Amniotic stem cell (primary cell): Measurements from ENCODE around the gene KCNK6.
"Not testable (repeated sequence)": the region's sequence is repeated elsewhere in the genome, so short reads cannot be mapped to it uniquely, and the experiment has no call there.

ENCODE experiments used
- DNase-seq: peaks from one replicate; lab custom pipeline; 2025; lab: John Stamatoyannopoulos, UW

KCNK6 gene

DNA sequence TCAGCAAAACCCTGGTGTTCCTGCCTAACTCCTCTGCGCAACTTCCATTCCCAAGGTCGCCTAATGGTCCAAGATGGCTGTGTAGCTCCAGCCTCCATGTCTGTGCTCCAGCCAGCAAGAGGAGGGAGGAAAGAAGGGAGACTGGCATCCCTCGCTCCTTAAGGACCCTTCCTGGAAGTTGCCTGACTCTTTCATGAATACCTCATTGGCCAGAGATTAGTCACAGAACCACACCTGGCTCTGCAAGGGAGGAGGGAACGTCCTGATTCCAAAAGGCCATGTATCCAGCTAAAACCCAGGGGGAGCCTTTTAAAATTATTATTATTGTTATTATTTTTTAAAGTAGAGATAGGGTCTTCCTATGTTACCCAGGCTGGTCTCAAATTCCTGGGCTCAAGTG, 4.8 kb downstream of the KCNK6 start:
- no peak for DNase-seq

GRCh38 chr19:38326591-38326990, 6.9 kb downstream of the KCNK6 start:
- no peak for DNase-seq

DNA sequence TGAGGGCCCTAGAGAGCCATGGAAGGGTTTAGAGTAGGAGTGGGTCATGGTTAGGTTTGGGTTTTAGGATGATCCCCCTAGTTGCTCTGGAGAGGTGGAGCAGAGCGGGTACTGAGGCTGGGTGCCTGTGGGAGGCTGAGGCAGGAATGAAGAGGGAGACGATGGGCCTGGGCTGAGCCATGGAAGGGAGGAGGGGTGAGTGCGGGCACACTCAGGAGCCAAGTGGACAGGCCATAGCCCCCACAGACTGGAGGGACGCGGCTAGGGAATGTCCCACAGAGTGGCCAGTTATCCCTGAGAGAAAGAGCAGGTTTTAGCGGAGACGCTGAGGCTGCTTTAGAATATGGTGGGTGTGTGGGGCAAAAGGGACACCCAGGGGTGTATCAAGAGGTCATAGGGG, 10.0 kb downstream of the KCNK6 start:
- no peak for DNase-seq

GRCh38 chr19:38331728-38332127, 12.1 kb downstream of the KCNK6 start:
- no peak for DNase-seq

DNA sequence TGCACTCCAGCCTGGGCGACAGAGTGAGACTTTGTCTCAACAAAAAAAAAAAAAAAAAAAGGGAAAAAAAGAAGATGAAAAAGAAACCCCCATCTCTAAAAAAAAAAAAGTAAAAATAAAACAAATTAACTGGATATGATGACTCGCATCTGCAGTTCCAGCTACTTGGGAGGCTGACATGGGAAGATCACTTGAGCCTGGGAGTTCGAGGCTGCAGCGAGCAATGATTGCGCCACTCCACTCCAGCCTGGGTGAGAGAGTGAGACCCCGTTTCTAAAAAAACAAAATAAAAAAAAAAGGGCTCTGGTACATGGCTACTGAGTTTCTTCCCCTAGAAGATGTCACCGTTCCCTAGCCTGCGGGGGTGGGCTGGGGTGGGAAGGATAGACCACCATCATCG, 13.6 kb downstream of the KCNK6 start:
- no peak for DNase-seq

- DNase-seq, result peak; percentile 83
Observed at GRCh38 chr19:38335949-38336637, 16.4 kb downstream of the KCNK6 start.

DNA sequence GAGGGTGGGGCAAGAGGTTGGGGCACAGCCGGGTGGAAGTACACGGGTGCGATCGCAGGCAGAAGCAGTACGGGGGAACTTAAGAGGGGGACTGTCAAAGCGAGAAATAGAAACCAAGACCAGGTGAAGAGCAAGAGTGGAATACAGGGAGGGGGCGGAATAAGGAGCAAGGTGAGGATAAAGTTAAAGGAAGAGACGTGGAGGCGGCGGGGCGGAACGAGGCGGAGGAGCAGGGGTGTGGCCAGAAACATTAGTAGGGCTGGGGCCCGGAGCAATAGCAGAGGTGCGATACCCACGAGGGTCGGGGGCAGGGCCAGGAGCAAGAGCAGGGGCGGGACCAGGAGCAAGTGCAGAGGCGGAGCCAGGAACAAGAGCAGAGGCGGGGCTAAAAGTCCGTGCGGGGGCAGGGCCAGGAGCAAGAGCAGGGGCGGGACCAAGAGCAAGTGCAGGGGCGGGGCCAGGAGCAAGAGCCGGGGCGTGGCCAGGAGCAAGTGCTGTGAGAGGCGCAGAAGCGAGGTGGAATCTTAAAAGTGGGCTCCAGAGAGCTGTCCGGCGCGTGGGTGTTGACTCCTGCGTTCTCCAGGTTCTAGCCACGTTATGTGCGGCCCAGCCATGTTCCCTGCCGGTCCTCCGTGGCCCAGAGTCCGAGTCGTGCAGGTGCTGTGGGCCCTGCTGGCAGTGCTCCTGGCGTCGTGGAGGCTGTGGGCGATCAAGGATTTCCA, 17.2 kb downstream of the KCNK6 start:
- DNase-seq, result peak; percentile 78

DNA sequence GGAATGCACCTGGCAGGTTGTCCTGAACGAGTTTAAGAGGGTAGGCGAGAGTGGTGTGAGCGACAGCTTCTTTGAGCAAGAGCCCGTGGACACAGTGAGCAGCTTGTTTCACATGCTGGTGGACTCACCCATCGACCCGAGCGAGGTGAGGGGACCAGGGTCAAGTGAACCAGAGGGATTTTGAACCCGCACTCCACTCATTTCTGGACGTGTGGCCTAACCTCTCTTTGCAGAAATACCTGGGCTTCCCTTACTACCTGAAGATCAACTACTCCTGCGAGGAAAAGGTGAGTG, 17.7 kb downstream of the KCNK6 start:
- DNase-seq, result no peak

DNA sequence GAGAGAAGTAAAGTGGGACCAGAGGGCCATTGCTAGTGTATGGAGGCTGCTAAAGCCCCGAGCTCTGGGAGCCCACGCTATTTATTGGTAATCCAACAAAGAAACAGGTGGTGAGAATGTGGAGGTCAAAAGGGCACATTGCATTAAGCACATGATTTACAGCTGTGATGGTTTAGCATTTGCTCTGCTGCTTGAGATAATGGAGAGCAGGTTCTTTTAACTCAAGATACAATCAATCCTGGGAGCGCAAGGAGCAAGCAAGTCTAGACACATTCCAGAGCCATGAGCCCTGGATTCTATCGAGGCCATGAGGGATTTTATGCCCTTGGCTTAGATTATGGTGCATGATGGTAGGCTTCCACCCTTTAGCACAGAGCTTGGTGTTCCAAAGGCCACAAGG, 19.4 kb downstream of the KCNK6 start:
- DNase-seq, result not testable (repeated sequence)

DNA sequence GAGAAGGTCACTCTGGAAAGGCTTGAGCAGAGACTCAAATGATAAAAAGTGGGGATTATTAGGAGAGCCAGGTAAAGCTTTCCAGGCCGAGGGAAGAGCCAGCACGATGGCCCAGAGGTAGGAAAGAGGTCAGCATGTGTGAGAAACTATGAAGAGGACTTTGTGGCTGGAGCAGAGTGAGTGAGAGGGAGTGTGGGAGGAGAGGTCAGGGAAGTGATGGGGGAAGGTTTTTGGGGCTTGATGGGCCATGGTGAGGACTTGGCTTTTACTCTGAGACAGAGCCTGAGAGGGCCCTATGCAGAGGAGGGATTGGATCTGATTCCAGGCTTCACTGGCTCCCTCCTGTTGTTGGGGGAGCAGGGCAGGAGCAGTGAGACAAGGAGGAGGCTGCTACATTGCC, 21.3 kb downstream of the KCNK6 start:
- DNase-seq, result no peak

DNA sequence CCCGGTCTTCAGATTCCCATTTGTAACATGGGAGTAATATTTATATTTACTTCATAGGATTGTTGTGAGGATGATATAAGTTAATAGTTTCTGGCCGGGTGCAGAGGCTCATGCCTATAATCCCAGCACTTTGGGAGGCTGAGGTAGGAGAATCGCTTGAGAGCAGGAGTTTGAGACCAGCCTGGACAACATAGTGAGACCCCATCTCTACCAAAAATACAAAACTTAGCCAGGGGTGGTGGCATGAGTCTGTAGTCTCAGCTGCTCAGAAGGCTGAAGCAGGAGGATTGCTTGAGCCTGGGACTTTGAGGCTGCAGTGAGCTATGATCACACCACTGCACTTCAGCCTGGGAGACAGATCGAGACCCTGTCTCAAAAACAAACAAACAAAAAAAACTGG, 27.2 kb downstream of the KCNK6 start:
- DNase-seq, result no peak

- DNase-seq, result no peak
Observed at GRCh38 chr19:38350883-38351282, 31.2 kb downstream of the KCNK6 start.

GRCh38 chr19:38351865-38352395, 32.3 kb downstream of the KCNK6 start:
- no peak for DNase-seq

DNA sequence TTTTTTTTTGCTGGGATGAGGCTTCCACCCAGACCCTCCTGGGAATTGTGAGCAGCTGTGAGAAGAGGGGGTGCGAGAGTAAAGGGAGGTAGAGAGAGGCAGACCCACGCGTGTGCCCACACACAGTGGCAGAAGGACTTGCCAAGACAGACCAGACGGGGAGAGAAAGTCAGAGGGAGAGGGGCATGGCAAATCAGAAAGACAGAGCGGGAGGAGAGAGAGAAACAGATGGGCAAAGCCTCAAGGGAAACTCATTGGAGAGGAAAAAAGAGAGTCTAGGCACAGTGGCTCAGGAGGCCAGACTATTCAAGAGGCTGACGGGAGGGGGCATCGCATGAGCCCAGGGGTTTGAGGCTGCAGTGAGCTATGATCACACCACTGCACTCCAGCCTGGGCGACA, 33.0 kb downstream of the KCNK6 start:
- no peak for DNase-seq

- DNase-seq, result no peak
Observed at GRCh38 chr19:38355728-38356725, 36.4 kb downstream of the KCNK6 start.

- DNase-seq, result no peak
Observed at GRCh38 chr19:38358071-38358470, 38.4 kb downstream of the KCNK6 start.

DNA sequence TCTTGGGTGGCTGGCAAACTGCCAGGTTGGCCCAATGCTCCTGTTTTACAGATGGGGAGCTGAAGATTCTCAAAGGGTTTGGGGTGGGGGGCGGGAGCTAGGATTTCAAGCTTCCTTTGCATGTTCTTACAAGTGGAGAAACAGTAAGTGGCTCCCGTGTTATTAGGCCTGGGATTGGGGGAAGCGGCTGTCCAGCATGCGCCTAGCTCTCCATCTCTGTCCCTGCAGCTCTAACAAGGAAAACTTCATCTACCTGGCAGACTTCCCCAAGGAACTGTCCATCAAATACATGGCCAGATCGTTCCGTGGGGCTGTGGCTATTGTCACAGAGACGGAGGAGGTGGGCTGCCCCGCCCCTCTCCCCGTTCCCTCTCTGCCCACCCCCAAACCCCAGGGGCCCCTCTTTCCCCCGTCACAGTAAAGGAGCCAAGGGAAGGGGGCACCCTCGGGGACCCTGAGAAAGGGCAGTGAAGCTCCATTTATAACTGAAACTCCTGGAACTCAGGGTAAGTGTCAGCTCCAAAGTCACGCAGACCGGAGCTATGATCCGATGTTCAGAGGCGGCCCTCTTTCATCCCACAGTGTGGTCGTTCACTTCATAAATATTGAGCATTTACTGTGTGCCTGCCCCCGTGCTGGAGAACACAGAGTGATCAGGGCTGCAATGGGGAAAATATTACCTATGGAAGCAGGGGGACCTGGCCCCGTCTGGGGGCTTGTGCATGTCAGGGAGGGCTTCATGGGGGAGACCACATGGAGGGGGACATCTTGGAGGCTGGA, 39.8 kb downstream of the KCNK6 start:
- DNase-seq, result no peak

- no peak for DNase-seq
Observed at GRCh38 chr19:38360351-38360750, 40.7 kb downstream of the KCNK6 start.

- no peak for DNase-seq
Observed at GRCh38 chr19:38360839-38361631, 41.4 kb downstream of the KCNK6 start.

GRCh38 chr19:38361633-38362075, 42.0 kb downstream of the KCNK6 start:
- DNase-seq, result peak; percentile 63
